H9 (cell line): ENCODE data around the gene FAM98C. TPM values are rescaled to one million over a fixed set of nuclear protein-coding genes. Genes with fewer than 3 reads are reported as not detected.

ENCODE experiments used
- DNase-seq: peaks from one replicate; pipeline ENCODE4 v3.0.0-alpha.2; 2017
- H2AFZ ChIP-seq: one replicate; pipeline ENCODE4 v1.6.1; 2013; ENCODE audit warnings: mild to moderate bottlenecking, low read length, control low read depth, moderate library complexity
- H2AK5ac ChIP-seq: 2 replicates; pipeline ENCODE4 v1.6.1; 2013; ENCODE audit warnings: low read length, control low read depth, mixed read lengths; ENCODE audit not compliant: insufficient read length
- H2BK120ac ChIP-seq: one replicate; pipeline ENCODE4 v1.6.1; 2013; ENCODE audit warnings: low read depth, mild to moderate bottlenecking, low read length, control low read depth, inconsistent platforms; ENCODE audit not compliant: poor library complexity, severe bottlenecking
- H2BK12ac ChIP-seq: 2 replicates; pipeline ENCODE4 v1.6.1; 2013; ENCODE audit warnings: low read length, control low read depth, mixed read lengths, low read depth; ENCODE audit not compliant: insufficient read length
- H2BK15ac ChIP-seq: 2 replicates; pipeline ENCODE4 v1.6.1; 2013; ENCODE audit warnings: low read depth, low read length, control low read depth
- H2BK20ac ChIP-seq: one replicate; pipeline ENCODE4 v1.6.1; 2013; ENCODE audit warnings: low read depth, mild to moderate bottlenecking, low read length, control low read depth, inconsistent platforms; ENCODE audit not compliant: poor library complexity, severe bottlenecking
- H2BK5ac ChIP-seq: 2 replicates; pipeline ENCODE4 v1.6.1; 2013; ENCODE audit warnings: low read length, control low read depth, mixed read lengths; ENCODE audit not compliant: insufficient read length
- H3K14ac ChIP-seq: 2 replicates; pipeline ENCODE4 v1.6.1; 2013; ENCODE audit warnings: low read length, control low read depth; ENCODE audit not compliant: insufficient read depth
- H3K18ac ChIP-seq: 2 replicates; pipeline ENCODE4 v1.6.1; 2013; ENCODE audit warnings: low read depth, mild to moderate bottlenecking, mixed read lengths, low read length, control low read depth; ENCODE audit not compliant: insufficient read length
- H3K23ac ChIP-seq: 2 replicates; pipeline ENCODE4 v1.6.1; 2013; ENCODE audit warnings: low read length, control low read depth, mixed read lengths, low read depth; ENCODE audit not compliant: insufficient read length
- H3K23me2 ChIP-seq: 2 replicates; pipeline ENCODE4 v1.6.1; 2013; ENCODE audit warnings: low read depth, mild to moderate bottlenecking, mixed read lengths, low read length, control low read depth; ENCODE audit not compliant: insufficient read length, poor library complexity, severe bottlenecking
- H3K27ac ChIP-seq: 2 replicates; pipeline ENCODE4 v1.5.1; 2013; ENCODE audit warnings: low read length, control low read depth, mixed read lengths, low read depth; ENCODE audit not compliant: insufficient read length
- H3K27me3 ChIP-seq: 2 replicates; pipeline ENCODE4 v1.6.1; 2013; ENCODE audit warnings: low read length, control low read depth, inconsistent platforms; ENCODE audit not compliant: insufficient read depth
- H3K4ac ChIP-seq: 2 replicates; pipeline ENCODE4 v1.6.1; 2013; ENCODE audit warnings: low read depth, mild to moderate bottlenecking, control low read depth, inconsistent platforms, low read length, moderate library complexity
- H3K4me1 ChIP-seq: 2 replicates; pipeline ENCODE4 v1.6.1; 2013; ENCODE audit warnings: low read length, control low read depth, inconsistent platforms; ENCODE audit not compliant: insufficient read depth
- H3K4me2 ChIP-seq: 2 replicates; pipeline ENCODE4 v1.6.1; 2013; ENCODE audit warnings: low read length, control low read depth, mixed read lengths; ENCODE audit not compliant: insufficient read length, insufficient read depth
- H3K56ac ChIP-seq: 2 replicates; pipeline ENCODE4 v1.6.1; 2013; ENCODE audit warnings: low read depth, mild to moderate bottlenecking, mixed read lengths, low read length, control low read depth; ENCODE audit not compliant: insufficient read length
- H3K79me1 ChIP-seq: 2 replicates; pipeline ENCODE4 v1.6.1; 2013; ENCODE audit warnings: low read depth, mild to moderate bottlenecking, moderate library complexity, low read length, control low read depth, inconsistent platforms; ENCODE audit not compliant: insufficient read depth, poor library complexity, severe bottlenecking
- H3K79me2 ChIP-seq: 2 replicates; pipeline ENCODE4 v1.6.1; 2013; ENCODE audit warnings: low read length, control low read depth, inconsistent platforms; ENCODE audit not compliant: insufficient read depth
- H3K9ac ChIP-seq: 2 replicates; pipeline ENCODE4 v1.6.1; 2013; ENCODE audit warnings: low read length, control low read depth, mixed read lengths; ENCODE audit not compliant: insufficient read length; ENCODE audit errors: extremely low read depth
- H3K9me3 ChIP-seq: one replicate; pipeline ENCODE4 v1.6.1; 2013; ENCODE audit warnings: low read depth, low read length, inconsistent platforms; ENCODE audit not compliant: control insufficient read depth
- H3T11ph ChIP-seq: one replicate; pipeline ENCODE4 v1.6.1; 2013; ENCODE audit warnings: mild to moderate bottlenecking, low read length, control low read depth, inconsistent platforms
- H4K20me1 ChIP-seq: one replicate; pipeline ENCODE4 v1.6.1; 2013; ENCODE audit not compliant: control insufficient read depth, insufficient read length, insufficient read depth
- H4K5ac ChIP-seq: 2 replicates; pipeline ENCODE4 v1.6.1; 2013; ENCODE audit warnings: low read depth, mild to moderate bottlenecking, mixed read lengths, low read length, control low read depth; ENCODE audit not compliant: insufficient read length
- H4K8ac ChIP-seq: replicated peaks from 2 replicates; pipeline ENCODE4 v1.6.1; 2013; ENCODE audit warnings: low read length, control low read depth, mixed read lengths, low read depth; ENCODE audit not compliant: insufficient read length
- H4K91ac ChIP-seq: 2 replicates; pipeline ENCODE4 v1.6.1; 2013; ENCODE audit warnings: low read depth, mild to moderate bottlenecking, moderate library complexity, mixed read lengths, low read length, control low read depth; ENCODE audit not compliant: insufficient read length
- H3K27ac Mint-ChIP-seq, 3 experiments: 2 replicates in 2 of 3; 3 replicates in 1 of 3; pipeline ENCODE4 v1.8.0; 2020 to 2021; ENCODE audit warnings: mixed read lengths in 3 of 3, mild to moderate bottlenecking in 1 of 3, moderate library complexity in 1 of 3
- H3K27me3 Mint-ChIP-seq: 2 replicates; pipeline ENCODE4 v1.8.0; 2021; ENCODE audit warnings: low read depth, mild to moderate bottlenecking, moderate library complexity, mixed read lengths
- H3K36me3 Mint-ChIP-seq, 3 experiments: 2 replicates in 2 of 3; 3 replicates in 1 of 3; pipeline ENCODE4 v1.8.0; 2020 to 2021; ENCODE audit warnings: low read depth in 3 of 3, mixed read lengths in 3 of 3; ENCODE audit not compliant: insufficient read depth in 1 of 3
- H3K4me1 Mint-ChIP-seq, 2 experiments: 2 replicates each; pipeline ENCODE4 v1.8.0; 2020; ENCODE audit warnings: mixed read lengths in 2 of 2
- H3K4me3 Mint-ChIP-seq, 2 experiments: 2 replicates in 1 of 2; 3 replicates in 1 of 2; pipeline ENCODE4 v1.8.0; 2020 to 2021; ENCODE audit warnings: mild to moderate bottlenecking in 2 of 2, mixed read lengths in 2 of 2, moderate library complexity in 1 of 2
- H3K9me3 Mint-ChIP-seq, 2 experiments: 2 replicates in 1 of 2; 3 replicates in 1 of 2; pipeline ENCODE4 v1.8.0; 2020; ENCODE audit warnings: mild to moderate bottlenecking in 2 of 2, mixed read lengths in 2 of 2, moderate library complexity in 1 of 2
- CTCF ChIP-seq: fragments of 200-600 bp; sonication (generic); conservative IDR thresholded peaks from 3 replicates; pipeline ENCODE4 v1.8.0; 2021; ENCODE audit warnings: antibody characterized with exemption, mild to moderate bottlenecking
- WGBS: extraction: QIAGEN DNeasy Blood & Tissue Kit; methylation state at CpG from one replicate; pipeline ENCODE4 v1.1.7; 2013; ENCODE audit warnings: missing lambda C conversion rate, low lambda C conversion rate, mixed read lengths; ENCODE audit not compliant: insufficient read length; ENCODE audit errors: extremely low coverage; 5-methylcytosine and 5-hydroxymethylcytosine counted together
- total RNA-seq: library from RNA; stranded (reverse); gene quantifications from 2 replicates; pipeline ENCODE4 v1.2.1, GENCODE V29; 2021

Gene FAM98C
- total RNA-seq, 1 experiment from 2014 or later: 16.4 TPM

- Histone ChIP-seq H3K18ac (peak overlapping the region; percentile 8), H3K79me2 (no peaks in the 10 kb centered on the region), H2AFZ (no peak overlapping the region), H2BK15ac (no peak overlapping the region), H3K23ac (no peak overlapping the region), H3K4me2 (peak overlapping the region; percentile 45), H3K9ac (no peak overlapping the region), H3K23me2 (peaks cover 14% of the 10 kb centered on the region), H4K91ac (no peak overlapping the region), H2BK5ac (no peak overlapping the region), H4K8ac (no peak overlapping the region), H3K14ac (0 out of 2 replicates have a peak overlapping the region, but pooled peaks have one; percentile 10), H3K4me1 (no peaks in the 10 kb centered on the region), H3T11ph (no peak overlapping the region), H3K27me3 (no peaks in the 10 kb centered on the region), H4K20me1 (no peaks in the 10 kb centered on the region), H2BK120ac (no peak overlapping the region), H3K56ac (no peak overlapping the region), H3K9me3 (no peaks in the 10 kb centered on the region), H2BK20ac (no peak overlapping the region), H3K4ac (no peak overlapping the region), H3K27ac (no peak overlapping the region), H4K5ac (no peak overlapping the region), H3K79me1 (no peaks in the 10 kb centered on the region), H2BK12ac (no peak overlapping the region), H2AK5ac (no peak overlapping the region)
- peaks cover 29% of the 10 kb centered on the region for H3K27me3 Mint-ChIP-seq
- no CpG with 5 or more reads among the region's 49 CpGs for WGBS
- no peaks in the 10 kb centered on the region for H3K9me3 Mint-ChIP-seq
- peak; percentile 94 for DNase-seq
- H3K4me3 Mint-ChIP-seq: peak overlapping the region; percentile 84
- peaks cover 12 to 13% of the 10 kb centered on the region in 2 experiments for H3K4me1 Mint-ChIP-seq
- H3K27ac Mint-ChIP-seq: peak overlapping the region; percentile 15 to 95 (median 59); a peak in 5 of 7 replicates
- H3K36me3 Mint-ChIP-seq: no peaks in the 10 kb centered on the region
- peak; percentile 30; the same call in 1 of the 3 replicates for TF ChIP-seq CTCF
Measured at GRCh38 chr19:38417544-38418506, 14.9 kb downstream of the FAM98C start.
